HG02588 (cell line): Measurements from ENCODE around the gene SYNPO2.

Experiments used
- ATAC-seq: cut with Tn5 transposase; IDR thresholded peaks from one replicate; pipeline ENCODE4 v1.9.1; 2021; ENCODE audit warnings: mild to moderate bottlenecking, moderate library complexity; ENCODE audit not compliant: unreplicated experiment

Gene SYNPO2

GRCh38 chr4:118923891-118924290 is 35.2 kb downstream of the SYNPO2 start:
- no peak for ATAC-seq

GRCh38 chr4:118927974-118928373 is 39.3 kb downstream of the SYNPO2 start:
- ATAC-seq: no peak

- ATAC-seq: no peak
Measured at GRCh38 chr4:118930255-118930654, 41.6 kb downstream of the SYNPO2 start.

- ATAC-seq: no peak
Measured at GRCh38 chr4:118931786-118932185, 43.1 kb downstream of the SYNPO2 start.

- ATAC-seq: no peak
Measured at GRCh38 chr4:118935819-118936218, 47.2 kb downstream of the SYNPO2 start.

- no peak for ATAC-seq
Measured at GRCh38 chr4:118936406-118936805, 47.8 kb downstream of the SYNPO2 start.

DNA sequence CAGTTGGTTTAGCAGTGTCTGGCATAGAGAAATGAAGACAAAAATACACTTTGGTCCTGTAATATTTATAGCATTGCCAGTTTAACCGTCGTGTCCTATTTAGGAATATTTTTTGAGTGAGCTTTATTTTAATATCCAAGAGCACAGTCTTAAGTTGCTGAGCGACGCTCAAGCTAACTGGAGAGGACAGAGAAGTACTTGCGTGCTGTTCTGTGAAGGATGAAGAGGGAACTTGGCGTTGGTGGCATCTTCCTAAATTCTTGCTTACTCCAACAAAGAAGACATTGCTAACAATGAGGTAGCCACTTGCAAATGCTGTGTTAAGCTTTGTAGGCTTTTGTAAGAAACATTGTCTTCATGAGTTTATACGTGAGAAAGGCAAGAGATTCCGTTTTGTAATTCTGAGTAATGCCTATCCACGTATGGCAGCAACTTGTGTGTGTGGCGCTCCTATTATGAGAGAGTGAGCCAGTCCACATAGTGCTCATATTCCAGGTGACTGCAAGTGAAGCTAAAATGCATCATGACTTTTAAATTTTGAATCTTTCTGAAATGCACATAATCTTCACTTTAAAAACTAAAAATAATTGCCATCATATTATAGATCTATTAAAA is 50.6 kb downstream of the SYNPO2 start:
- ATAC-seq: no peak

- no peak for ATAC-seq
Measured at GRCh38 chr4:118941149-118941548, 52.5 kb downstream of the SYNPO2 start.

- ATAC-seq: no peak
Measured at GRCh38 chr4:118941799-118942198, 53.1 kb downstream of the SYNPO2 start.

GRCh38 chr4:118942465-118942864 is 53.8 kb downstream of the SYNPO2 start:
- ATAC-seq: no peak

GRCh38 chr4:118947095-118947494 is 58.4 kb downstream of the SYNPO2 start:
- no peak for ATAC-seq

- ATAC-seq: no peak
Measured at GRCh38 chr4:118948545-118949144, 60.0 kb downstream of the SYNPO2 start.

GRCh38 chr4:118950224-118950623 is 61.6 kb downstream of the SYNPO2 start:
- no peak for ATAC-seq

DNA sequence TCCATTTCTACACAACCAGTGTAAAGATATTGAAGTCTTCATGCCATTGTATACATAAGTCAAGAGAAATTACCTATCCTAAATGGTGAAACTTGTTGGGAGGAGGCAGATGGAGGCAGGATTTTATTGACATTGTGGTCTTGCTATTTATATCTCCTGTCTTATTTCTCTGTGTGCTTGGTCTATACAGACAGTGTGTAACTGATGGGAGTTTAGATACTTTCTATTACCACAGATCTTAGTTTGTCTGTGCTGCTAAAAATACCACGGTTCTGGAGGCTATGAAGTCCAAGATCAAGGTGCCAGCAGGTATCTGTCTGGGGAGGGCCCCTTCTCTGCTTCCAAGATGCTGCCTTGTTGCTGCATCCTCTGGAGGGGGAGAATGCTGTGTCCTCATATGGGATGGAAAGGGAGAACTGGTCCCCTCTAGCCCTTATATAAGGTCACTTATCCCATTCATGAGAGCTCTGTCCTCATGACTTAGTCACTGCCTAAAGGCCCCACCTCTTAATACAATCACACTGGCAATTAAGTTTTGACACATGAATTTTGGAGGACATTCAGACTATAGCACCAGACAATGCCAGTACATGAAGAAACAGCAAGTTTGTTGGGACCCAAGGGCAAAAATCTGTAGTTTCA is 62.4 kb downstream of the SYNPO2 start:
- no peak for ATAC-seq

- no peak for ATAC-seq
Measured at GRCh38 chr4:118953276-118953675, 64.6 kb downstream of the SYNPO2 start.

DNA sequence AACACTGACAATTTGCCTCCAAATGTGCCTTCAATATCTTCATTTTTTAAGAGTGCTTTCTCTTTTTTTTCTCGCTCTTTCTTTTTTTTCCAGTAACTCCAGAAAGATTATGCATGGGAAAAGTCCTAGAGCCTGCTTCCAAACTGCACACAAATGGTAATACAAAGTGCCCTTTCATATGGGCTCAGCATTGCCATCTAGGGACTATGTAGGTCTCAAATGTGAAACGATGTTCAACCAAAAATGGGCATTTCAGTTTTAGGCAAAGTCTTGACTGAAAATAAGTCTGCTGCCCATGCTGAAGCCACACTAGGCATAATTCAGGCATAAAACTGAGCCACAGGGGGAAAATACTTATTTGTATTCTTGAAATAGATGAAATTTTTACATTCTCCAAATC is 65.6 kb downstream of the SYNPO2 start:
- no peak for ATAC-seq

GRCh38 chr4:118955515-118955914 is 66.9 kb downstream of the SYNPO2 start:
- no peak for ATAC-seq

- no peak for ATAC-seq
Measured at GRCh38 chr4:118957722-118958445, 69.2 kb downstream of the SYNPO2 start.

GRCh38 chr4:118962540-118962939 is 73.9 kb downstream of the SYNPO2 start:
- ATAC-seq: no peak

DNA sequence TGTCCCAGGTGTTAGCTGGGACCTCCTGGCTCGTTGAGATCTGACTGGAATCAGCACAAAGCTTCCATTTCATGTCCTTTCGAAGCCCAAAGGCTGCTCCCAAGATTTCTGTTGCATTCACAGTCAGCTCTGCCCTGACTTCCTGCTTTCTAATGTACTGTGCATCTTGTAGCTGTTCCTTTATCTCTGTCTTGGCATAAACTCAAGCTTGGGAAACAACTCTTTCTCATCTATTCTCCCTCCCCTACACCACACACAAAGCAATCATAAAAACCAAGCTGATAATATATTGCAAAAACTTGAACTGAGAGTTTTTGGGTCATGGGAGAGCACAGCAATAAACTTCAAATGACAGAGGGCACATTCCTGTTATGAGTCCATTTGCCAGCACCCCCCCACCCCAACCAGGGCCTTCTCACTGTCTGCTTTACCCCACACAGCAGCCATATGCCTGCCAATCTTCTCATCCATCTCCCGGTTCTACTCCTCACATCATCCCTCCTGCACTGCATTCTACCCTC is 76.3 kb downstream of the SYNPO2 start:
- ATAC-seq: no peak

DNA sequence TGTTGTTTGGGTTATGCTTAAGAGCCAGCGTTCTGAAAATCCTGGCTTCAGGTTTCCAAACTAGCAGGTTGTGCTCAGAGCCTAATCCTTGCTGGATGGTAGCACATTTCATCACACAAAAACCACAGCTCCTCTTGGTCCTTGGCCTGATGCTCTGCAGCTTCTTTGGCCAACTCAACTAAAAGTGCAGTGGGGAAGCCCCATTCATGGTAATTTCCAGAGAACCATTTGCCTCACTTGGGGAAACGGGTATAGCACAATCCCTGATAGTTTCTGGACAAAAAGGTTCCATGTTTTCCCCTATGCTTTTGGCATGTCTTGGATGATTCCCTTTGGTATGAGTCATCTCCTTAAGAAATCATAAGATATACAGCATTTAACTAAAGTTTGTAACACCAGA is 78.7 kb downstream of the SYNPO2 start:
- no peak for ATAC-seq

DNA sequence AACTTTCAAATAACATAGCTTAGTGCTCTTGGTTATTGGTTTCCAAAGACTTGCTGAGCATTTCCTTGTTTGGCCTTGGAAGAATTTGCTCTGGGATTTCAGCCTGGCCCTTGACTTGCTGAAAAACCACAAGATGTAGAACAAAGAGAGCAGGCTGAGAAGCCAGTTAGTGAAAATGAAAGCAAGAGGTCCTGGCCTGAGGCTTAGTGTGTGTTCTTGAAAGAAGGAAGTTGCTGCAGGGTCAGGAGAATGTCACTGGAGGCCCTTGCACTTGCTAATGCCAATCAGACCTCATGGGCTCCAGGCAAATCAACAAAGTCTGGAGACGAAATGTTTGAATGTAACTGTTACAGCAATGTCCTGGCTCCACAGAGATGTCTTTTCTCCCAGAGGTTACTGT is 79.4 kb downstream of the SYNPO2 start:
- peak; percentile 100 for ATAC-seq
